HL-60 (cell line): ENCODE data around the gene SSX4B.

Experiments used
- GABPA ChIP-seq: IDR thresholded peaks from 2 replicates; pipeline ENCODE4 v1.6.1; 2012; ENCODE audit warnings: low read depth
- POLR2AphosphoS5 ChIP-seq: IDR thresholded peaks from 2 replicates; pipeline ENCODE4 v1.6.1; 2012; ENCODE audit warnings: low read depth
- SPI1 ChIP-seq: IDR thresholded peaks from 2 replicates; pipeline ENCODE4 v1.6.1; 2012; ENCODE audit warnings: low read depth, mild to moderate bottlenecking, borderline replicate concordance
- TF ChIP-seq, protein P1 (sequence below): IDR thresholded peaks from one replicate; pipeline ENCODE4 v1.5.1; 2011; ENCODE audit warnings: low read length, control low read depth, inconsistent platforms; ENCODE audit not compliant: insufficient read depth
- TF ChIP-seq, protein P2 (sequence below): IDR thresholded peaks from 2 replicates; pipeline ENCODE4 v1.6.1; 2012; ENCODE audit warnings: low read depth; ENCODE audit not compliant: insufficient replicate concordance

DNA sequence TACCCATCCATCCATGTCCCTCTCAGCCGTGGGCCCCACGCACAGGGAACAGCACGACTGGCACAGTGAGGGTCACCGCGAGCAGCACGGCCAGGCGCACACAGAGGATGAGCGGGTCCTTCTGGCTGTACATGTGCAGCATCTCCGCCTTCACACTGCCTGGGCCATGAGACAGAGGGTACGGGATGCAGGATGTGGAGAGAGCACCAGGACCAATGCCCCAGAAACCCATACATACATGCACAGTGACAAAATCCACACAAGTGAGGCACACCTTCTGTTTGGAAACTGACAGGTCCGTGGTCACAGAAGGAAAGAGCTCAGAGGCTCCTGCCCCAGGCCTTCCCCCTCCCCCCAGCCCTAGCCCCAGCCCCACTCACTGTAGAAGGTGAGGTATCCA lies 48.8 kb upstream of the SSX4B start:
- TF ChIP-seq, protein P1, sequence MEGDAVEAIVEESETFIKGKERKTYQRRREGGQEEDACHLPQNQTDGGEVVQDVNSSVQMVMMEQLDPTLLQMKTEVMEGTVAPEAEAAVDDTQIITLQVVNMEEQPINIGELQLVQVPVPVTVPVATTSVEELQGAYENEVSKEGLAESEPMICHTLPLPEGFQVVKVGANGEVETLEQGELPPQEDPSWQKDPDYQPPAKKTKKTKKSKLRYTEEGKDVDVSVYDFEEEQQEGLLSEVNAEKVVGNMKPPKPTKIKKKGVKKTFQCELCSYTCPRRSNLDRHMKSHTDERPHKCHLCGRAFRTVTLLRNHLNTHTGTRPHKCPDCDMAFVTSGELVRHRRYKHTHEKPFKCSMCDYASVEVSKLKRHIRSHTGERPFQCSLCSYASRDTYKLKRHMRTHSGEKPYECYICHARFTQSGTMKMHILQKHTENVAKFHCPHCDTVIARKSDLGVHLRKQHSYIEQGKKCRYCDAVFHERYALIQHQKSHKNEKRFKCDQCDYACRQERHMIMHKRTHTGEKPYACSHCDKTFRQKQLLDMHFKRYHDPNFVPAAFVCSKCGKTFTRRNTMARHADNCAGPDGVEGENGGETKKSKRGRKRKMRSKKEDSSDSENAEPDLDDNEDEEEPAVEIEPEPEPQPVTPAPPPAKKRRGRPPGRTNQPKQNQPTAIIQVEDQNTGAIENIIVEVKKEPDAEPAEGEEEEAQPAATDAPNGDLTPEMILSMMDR = no peak
- TF ChIP-seq, protein P2, sequence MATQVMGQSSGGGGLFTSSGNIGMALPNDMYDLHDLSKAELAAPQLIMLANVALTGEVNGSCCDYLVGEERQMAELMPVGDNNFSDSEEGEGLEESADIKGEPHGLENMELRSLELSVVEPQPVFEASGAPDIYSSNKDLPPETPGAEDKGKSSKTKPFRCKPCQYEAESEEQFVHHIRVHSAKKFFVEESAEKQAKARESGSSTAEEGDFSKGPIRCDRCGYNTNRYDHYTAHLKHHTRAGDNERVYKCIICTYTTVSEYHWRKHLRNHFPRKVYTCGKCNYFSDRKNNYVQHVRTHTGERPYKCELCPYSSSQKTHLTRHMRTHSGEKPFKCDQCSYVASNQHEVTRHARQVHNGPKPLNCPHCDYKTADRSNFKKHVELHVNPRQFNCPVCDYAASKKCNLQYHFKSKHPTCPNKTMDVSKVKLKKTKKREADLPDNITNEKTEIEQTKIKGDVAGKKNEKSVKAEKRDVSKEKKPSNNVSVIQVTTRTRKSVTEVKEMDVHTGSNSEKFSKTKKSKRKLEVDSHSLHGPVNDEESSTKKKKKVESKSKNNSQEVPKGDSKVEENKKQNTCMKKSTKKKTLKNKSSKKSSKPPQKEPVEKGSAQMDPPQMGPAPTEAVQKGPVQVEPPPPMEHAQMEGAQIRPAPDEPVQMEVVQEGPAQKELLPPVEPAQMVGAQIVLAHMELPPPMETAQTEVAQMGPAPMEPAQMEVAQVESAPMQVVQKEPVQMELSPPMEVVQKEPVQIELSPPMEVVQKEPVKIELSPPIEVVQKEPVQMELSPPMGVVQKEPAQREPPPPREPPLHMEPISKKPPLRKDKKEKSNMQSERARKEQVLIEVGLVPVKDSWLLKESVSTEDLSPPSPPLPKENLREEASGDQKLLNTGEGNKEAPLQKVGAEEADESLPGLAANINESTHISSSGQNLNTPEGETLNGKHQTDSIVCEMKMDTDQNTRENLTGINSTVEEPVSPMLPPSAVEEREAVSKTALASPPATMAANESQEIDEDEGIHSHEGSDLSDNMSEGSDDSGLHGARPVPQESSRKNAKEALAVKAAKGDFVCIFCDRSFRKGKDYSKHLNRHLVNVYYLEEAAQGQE = no peak
- TF ChIP-seq POLR2AphosphoS5 (no peak), GABPA (no peak), SPI1 (no peak)
